HepG2 (cell line): ENCODE measurements around the gene HID1. TPM values are rescaled to one million over a fixed set of nuclear protein-coding genes. Genes with fewer than 3 reads are reported as not detected.
A peak's percentile ranks its signal among the peaks of the same experiment; 100 is the strongest.

Experiments used
- ARID2 ChIP-seq: sonication (generic); formaldehyde crosslinking; IDR thresholded peaks from 2 replicates; pipeline ENCODE4 v1.8.1; 2022; ENCODE audit warnings: mild to moderate bottlenecking, missing genetic modification reagents, borderline replicate concordance
- CBFB ChIP-seq: sonication (generic); formaldehyde crosslinking; IDR thresholded peaks from 2 replicates; pipeline ENCODE4 v1.4.0; 2020; ENCODE audit warnings: missing genetic modification reagents
- ETV5 ChIP-seq: IDR thresholded peaks from 2 replicates; pipeline ENCODE4 v1.6.1; 2018; ENCODE audit warnings: missing biosample characterization, missing genetic modification reagents, inconsistent platforms, borderline replicate concordance
- FOXA3 ChIP-seq: IDR thresholded peaks from 2 replicates; pipeline ENCODE4 v1.6.1; 2016; ENCODE audit warnings: missing genetic modification reagents, missing compliant biosample characterization
- GATAD1 ChIP-seq: IDR thresholded peaks from 2 replicates; pipeline ENCODE4 v1.6.1; 2016; ENCODE audit warnings: missing genetic modification reagents, missing compliant biosample characterization
- GATAD2A ChIP-seq: IDR thresholded peaks from 2 replicates; pipeline ENCODE4 v1.6.1; 2016
- HBP1 ChIP-seq: IDR thresholded peaks from 2 replicates; pipeline ENCODE4 v1.6.1; 2016; ENCODE audit warnings: low read depth, control low read depth
- IRF2 ChIP-seq: IDR thresholded peaks from 2 replicates; pipeline ENCODE4 v1.6.1; 2018; ENCODE audit warnings: missing genetic modification reagents, missing compliant biosample characterization
- KAT7 ChIP-seq: IDR thresholded peaks from 2 replicates; pipeline ENCODE4 v1.6.1; 2018; ENCODE audit warnings: borderline replicate concordance, missing compliant biosample characterization
- LBX2 ChIP-seq: sonication (generic); formaldehyde crosslinking; IDR thresholded peaks from 2 replicates; pipeline ENCODE4 v1.5.0; 2020; ENCODE audit warnings: missing genetic modification reagents, mild to moderate bottlenecking, borderline replicate concordance
- NFYC ChIP-seq: IDR thresholded peaks from 2 replicates; pipeline ENCODE4 v1.6.1; 2016; ENCODE audit warnings: missing genetic modification reagents, missing compliant biosample characterization
- REL ChIP-seq: sonication (generic); formaldehyde crosslinking; conservative IDR thresholded peaks from 2 replicates; pipeline ENCODE4 v1.8.0; 2022; ENCODE audit warnings: mild to moderate bottlenecking, missing genetic modification reagents, moderate library complexity
- TEAD3 ChIP-seq: optimal IDR thresholded peaks from 2 replicates; pipeline ENCODE3; 2016; ENCODE audit warnings: borderline replicate concordance
- ZBTB49 ChIP-seq: sonication (generic); formaldehyde crosslinking; IDR thresholded peaks from 2 replicates; pipeline ENCODE4 v1.4.0; 2020; ENCODE audit warnings: missing genetic modification reagents, borderline replicate concordance
- ZNF343 ChIP-seq: sonication (generic); formaldehyde crosslinking; IDR thresholded peaks from 2 replicates; pipeline ENCODE4 v1.4.0; 2020; ENCODE audit warnings: mild to moderate bottlenecking, missing genetic modification reagents
- ZNF430 ChIP-seq: sonication (generic); formaldehyde crosslinking; IDR thresholded peaks from 2 replicates; pipeline ENCODE4 v1.9.0; 2021; ENCODE audit warnings: mild to moderate bottlenecking, missing genetic modification reagents
- ZNF609 ChIP-seq: sonication (generic); formaldehyde crosslinking; IDR thresholded peaks from 2 replicates; pipeline ENCODE4 v1.4.0; 2020; ENCODE audit warnings: mild to moderate bottlenecking, missing genetic modification reagents, borderline replicate concordance
- ZNF616 ChIP-seq: sonication (generic); formaldehyde crosslinking; IDR thresholded peaks from 2 replicates; pipeline ENCODE4 v1.5.0; 2020; ENCODE audit warnings: low read depth, mild to moderate bottlenecking, missing genetic modification reagents
- ZNF749 ChIP-seq: sonication (generic); formaldehyde crosslinking; IDR thresholded peaks from 2 replicates; pipeline ENCODE4 v1.8.0; 2022; ENCODE audit warnings: mild to moderate bottlenecking, missing genetic modification reagents, moderate library complexity, borderline replicate concordance
- ZNF883 ChIP-seq: sonication (generic); formaldehyde crosslinking; IDR thresholded peaks from 2 replicates; pipeline ENCODE4 v1.5.1; 2020; ENCODE audit warnings: mild to moderate bottlenecking, missing genetic modification reagents; ENCODE audit errors: not compliant biosample characterization
- ZSCAN22 ChIP-seq: sonication (generic); formaldehyde crosslinking; IDR thresholded peaks from 2 replicates; pipeline ENCODE4 v1.4.0; 2020; ENCODE audit warnings: mild to moderate bottlenecking, missing genetic modification reagents
- polyA plus RNA-seq, 8 experiments: library from polyadenylated mRNA; depleted of rRNA in 3 of 8; stranded (reverse) in 7 of 8; unstranded in 1 of 8; fragments of >200 nt; fragmentation: Illumina TruSeq in 4 of 8; extraction: Trizol in 4 of 8; gene quantifications; 2 replicates each; pipeline versions ENCODE4 v1.2.1 to v1.2.3, GENCODE V29; 2011 to 2016; ENCODE audit warnings: low read depth in 4 of 8, missing spikeins in 1 of 8, mixed read lengths in 1 of 8; ENCODE audit not compliant: insufficient read depth in 1 of 8
- total RNA-seq, 5 experiments: library from RNA; depleted of rRNA; stranded (reverse); fragments of >200 nt; fragmentation: Illumina TruSeq; extraction: Trizol; gene quantifications; 2 replicates each; pipeline ENCODE4 v1.2.3, GENCODE V29; 2016; ENCODE audit warnings: low read depth in 1 of 5

HID1 gene
- total and polyA plus RNA-seq, 2 of the 13 experiments (the other 11 are each of a cell fraction or from before 2014, with no cell fraction given), result 2.1 to 10.6 TPM

GRCh38 chr17:74923538-74924249, 48.9 kb downstream of the HID1 start (continued):
- TF ChIP-seq ZNF749 (0 out of 2 replicates have a peak, but pooled peaks have one; percentile 73), ZBTB49 (CRISPR knock-in tag) (0 out of 2 replicates have a peak, but pooled peaks have one; percentile 61), ZNF883 (CRISPR knock-in tag) (peak; percentile 77), LBX2 (CRISPR knock-in tag) (peak; percentile 78; the same call in 1 of the 2 replicates), GATAD2A (CRISPR knock-in tag) (peak; percentile 39; the same call in 1 of the 2 replicates), GATAD1 (CRISPR knock-in tag) (0 out of 2 replicates have a peak, but pooled peaks have one; percentile 26), KAT7 (CRISPR knock-in tag) (no peak), ZNF430 (peak; percentile 50; the same call in 1 of the 2 replicates), CBFB (CRISPR knock-in tag) (peak; percentile 96), ZNF616 (CRISPR knock-in tag) (peak; percentile 90), TEAD3 (CRISPR knock-in tag) (peak; percentile 55), ETV5 (CRISPR knock-in tag) (peak; percentile 34; the same call in 1 of the 2 replicates), IRF2 (CRISPR knock-in tag) (peak; percentile 45; the same call in 1 of the 2 replicates), ZNF609 (CRISPR knock-in tag) (no peak), ARID2 (CRISPR knock-in tag) (peak; percentile 74; the same call in 1 of the 2 replicates), FOXA3 (0 out of 2 replicates have a peak, but pooled peaks have one; percentile 21), HBP1 (CRISPR knock-in tag) (peak; percentile 54; the same call in 1 of the 2 replicates), ZNF343 (CRISPR knock-in tag) (no peak), NFYC (CRISPR knock-in tag) (no peak), REL (CRISPR knock-in tag) (peak; percentile 76; the same call in 1 of the 2 replicates), ZSCAN22 (CRISPR knock-in tag) (no peak)
